Stomach (tissue), 9 donors: ENCODE measurements around the gene SLC24A3. TPM values are rescaled to one million over a fixed set of nuclear protein-coding genes. Genes with fewer than 3 reads are reported as not detected.

Source experiments
- DNase-seq, 2 donors: peaks; one replicate each; pipeline versions ENCODE4 v3.0.0 to v3.0.0-alpha.2; 2013 to 2019
- H3K27ac ChIP-seq, 5 donors: fragments of 200-600 bp in 4 of 5; sonication (generic) in 4 of 5; one replicate each; pipeline ENCODE4 v1.5.1; 2013 to 2019; ENCODE audit warnings: mild to moderate bottlenecking in 1 of 5, moderate library complexity in 1 of 5
- H3K27me3 ChIP-seq, 3 donors: fragments of 200-600 bp; sonication (generic); one replicate each; pipeline ENCODE4 v1.5.1; 2017 to 2019; ENCODE audit warnings: mixed run types in 1 of 3
- H3K36me3 ChIP-seq, 4 donors: fragments of 200-600 bp; sonication (generic); 1 replicate in 3 of 4; 2 replicates in 1 of 4; pipeline ENCODE4 v1.5.1; 2016 to 2019
- H3K4me1 ChIP-seq, 4 donors: fragments of 200-600 bp; sonication (generic); one replicate each; pipeline ENCODE4 v1.5.1; 2016 to 2019
- H3K4me3 ChIP-seq, 4 donors: fragments of 200-600 bp; sonication (generic) in 3 of 4; one replicate each; pipeline ENCODE4 v1.5.1; 2016 to 2019; ENCODE audit warnings: mild to moderate bottlenecking in 1 of 4
- H3K9me3 ChIP-seq, 4 donors: fragments of 200-600 bp; sonication (generic); one replicate each; pipeline ENCODE4 v1.5.1; 2016 to 2019
- EP300 ChIP-seq: sonication (generic); formaldehyde crosslinking; IDR thresholded peaks from one replicate; pipeline ENCODE4 v1.6.1; 2017; ENCODE audit warnings: antibody characterized with exemption
- POLR2A ChIP-seq, 4 donors: fragments of 450-650 bp; IDR thresholded peaks; one replicate each; pipeline ENCODE4 v1.6.1; 2016; ENCODE audit warnings: antibody characterized with exemption in 4 of 4, control low read depth in 2 of 4, mild to moderate bottlenecking in 1 of 4, moderate library complexity in 1 of 4
- POLR2AphosphoS5 ChIP-seq, 3 donors: sonication (generic); formaldehyde crosslinking; IDR thresholded peaks; one replicate each; pipeline ENCODE4 v1.6.1; 2016; ENCODE audit warnings: antibody characterized with exemption in 3 of 3
- WGBS, 5 donors: extraction: QIAGEN DNeasy Blood & Tissue Kit in 3 of 5; methylation state at CpG; one replicate each; pipeline versions ENCODE4 v1.1.5 to v1.1.7; 2013 to 2018; 5-methylcytosine and 5-hydroxymethylcytosine counted together
- intact Hi-C: fragments of 100-400 bp; cut with DNase I; formaldehyde crosslinking; loops from one replicate; pipeline ENCODE4 v1.15.1; 2023; ENCODE audit warnings: low total_unique reads
- polyA plus RNA-seq, 3 donors: library from polyadenylated mRNA; stranded (reverse); fragments of 200-250 nt; gene quantifications; one replicate each; pipeline ENCODE4 v1.2.3, GENCODE V29; 2013
- total RNA-seq, 5 donors: library from RNA; depleted of rRNA; stranded (reverse); fragments of >200 nt; gene quantifications; one replicate each; pipeline versions ENCODE4 v1.1.0 to v1.2.3, GENCODE V29; 2014 to 2016
- TF ChIP-seq, protein P1 (sequence below), 7 experiments: fragments of 450-650 bp in 4 of 7; fragments of 200-600 bp in 3 of 7; sonication (generic) in 3 of 7; IDR thresholded peaks; one replicate each; pipeline ENCODE4 v1.5.1; 2016 to 2019; ENCODE audit warnings: antibody characterized with exemption in 7 of 7, control low read depth in 2 of 7, mild to moderate bottlenecking in 1 of 7
- donor health status: healthy with polysubstance abuse.
- donor health status: Bipolar disorder and iron deficiency.
- donor health status: healthy.

Gene SLC24A3
- total and polyA plus RNA-seq, 8 donors, result 1.8 to 9.0 (median 4.5) TPM

DNA sequence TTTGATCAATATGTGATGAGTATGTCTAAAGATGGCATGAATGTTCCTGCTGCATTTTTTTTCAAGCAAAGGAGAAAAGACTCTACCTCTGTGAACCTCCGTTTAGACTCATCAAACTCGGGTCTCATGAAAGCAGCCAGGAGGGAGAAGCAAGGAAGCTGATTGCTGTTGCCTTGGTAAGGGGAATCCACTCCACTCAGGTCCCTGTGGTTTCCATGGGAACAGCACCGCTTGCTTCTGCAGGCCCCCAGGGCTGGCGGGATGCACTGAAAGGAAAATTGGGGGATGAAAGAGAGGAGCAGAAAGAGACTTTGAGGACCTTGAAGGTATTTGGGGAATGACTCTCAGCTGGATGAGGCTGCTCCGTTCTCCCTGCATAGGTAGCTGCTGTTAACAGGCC is 296.0 kb downstream of the SLC24A3 start:
- Histone ChIP-seq H3K4me3 (no peak overlapping the region), H3K9me3 (no peaks in the 10 kb centered on the region), H3K36me3 (no peaks in the 10 kb centered on the region), H3K27ac (no peak overlapping the region), H3K4me1 (no peaks in the 10 kb centered on the region), H3K27me3 (no peaks in the 10 kb centered on the region)
- TF ChIP-seq, protein P1, sequence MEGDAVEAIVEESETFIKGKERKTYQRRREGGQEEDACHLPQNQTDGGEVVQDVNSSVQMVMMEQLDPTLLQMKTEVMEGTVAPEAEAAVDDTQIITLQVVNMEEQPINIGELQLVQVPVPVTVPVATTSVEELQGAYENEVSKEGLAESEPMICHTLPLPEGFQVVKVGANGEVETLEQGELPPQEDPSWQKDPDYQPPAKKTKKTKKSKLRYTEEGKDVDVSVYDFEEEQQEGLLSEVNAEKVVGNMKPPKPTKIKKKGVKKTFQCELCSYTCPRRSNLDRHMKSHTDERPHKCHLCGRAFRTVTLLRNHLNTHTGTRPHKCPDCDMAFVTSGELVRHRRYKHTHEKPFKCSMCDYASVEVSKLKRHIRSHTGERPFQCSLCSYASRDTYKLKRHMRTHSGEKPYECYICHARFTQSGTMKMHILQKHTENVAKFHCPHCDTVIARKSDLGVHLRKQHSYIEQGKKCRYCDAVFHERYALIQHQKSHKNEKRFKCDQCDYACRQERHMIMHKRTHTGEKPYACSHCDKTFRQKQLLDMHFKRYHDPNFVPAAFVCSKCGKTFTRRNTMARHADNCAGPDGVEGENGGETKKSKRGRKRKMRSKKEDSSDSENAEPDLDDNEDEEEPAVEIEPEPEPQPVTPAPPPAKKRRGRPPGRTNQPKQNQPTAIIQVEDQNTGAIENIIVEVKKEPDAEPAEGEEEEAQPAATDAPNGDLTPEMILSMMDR (IDR thresholded peaks at IDR 0.05), result no peak
- TF ChIP-seq EP300, result no peak
- no peak for TF ChIP-seq POLR2AphosphoS5 (IDR thresholded peaks at IDR 0.05)
- TF ChIP-seq POLR2A (IDR thresholded peaks at IDR 0.05), result no peak
- intact Hi-C loops, result no loop called here
- no peak for DNase-seq
- WGBS, 5 donors, result 78 to 91% (median 87%) methylated on average over 5 of the region's 5 CpGs

DNA sequence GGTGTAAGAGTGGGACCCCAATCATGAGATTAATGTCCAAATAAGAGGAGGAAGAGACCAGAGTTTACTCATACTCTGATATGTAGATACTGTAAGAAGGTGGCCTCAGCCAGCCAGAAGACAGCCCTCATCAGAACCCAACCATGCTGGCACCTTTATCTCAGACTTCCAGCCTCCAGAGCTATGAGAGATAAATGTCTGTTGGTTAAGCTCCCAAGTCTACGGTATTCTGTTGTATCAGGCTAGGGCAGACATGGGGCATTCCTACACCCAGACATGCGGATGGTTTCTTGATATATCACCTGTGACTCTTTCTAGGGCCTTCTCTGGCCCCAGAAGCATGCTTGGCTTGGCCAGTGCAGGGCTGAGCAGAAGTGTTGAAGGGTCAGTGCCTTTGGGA is 298.2 kb downstream of the SLC24A3 start:
- Histone ChIP-seq H3K4me3 (no peak overlapping the region), H3K36me3 (no peaks in the 10 kb centered on the region), H3K4me1 (no peaks in the 10 kb centered on the region), H3K27ac (no peak overlapping the region), H3K9me3 (no peaks in the 10 kb centered on the region), H3K27me3 (no peaks in the 10 kb centered on the region)
- DNase-seq, result no peak
- intact Hi-C loops, result no loop called here
- no peak for TF ChIP-seq EP300
- TF ChIP-seq, protein P1 (IDR thresholded peaks at IDR 0.05), result no peak
- no peak for TF ChIP-seq POLR2A (IDR thresholded peaks at IDR 0.05)
- no peak for TF ChIP-seq POLR2AphosphoS5 (IDR thresholded peaks at IDR 0.05)
- WGBS, 5 donors, result 80 to 95% (median 89%) methylated on average over 2 of the region's 2 CpGs

DNA sequence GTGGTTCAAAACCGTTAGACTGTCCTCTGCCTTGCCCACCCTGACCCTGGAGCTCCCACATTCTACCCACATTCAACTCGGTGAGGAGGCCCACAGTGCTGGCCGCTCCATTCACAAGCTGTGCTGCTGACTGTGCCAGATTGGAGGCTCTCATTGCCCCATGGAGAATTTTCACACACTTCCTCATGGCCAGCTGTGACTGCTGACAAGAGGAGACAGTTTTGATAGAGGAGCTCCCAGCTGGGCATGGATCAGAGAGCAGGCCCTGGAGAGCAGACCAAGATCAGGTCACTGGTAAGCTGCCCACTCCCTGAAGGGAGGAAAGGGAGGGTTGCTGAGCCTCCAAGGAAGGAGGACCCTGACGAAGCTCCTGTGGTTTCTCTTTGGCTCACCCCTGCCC is 299.5 kb downstream of the SLC24A3 start:
- TF ChIP-seq POLR2AphosphoS5 (IDR thresholded peaks at IDR 0.05), result no peak
- TF ChIP-seq EP300, result no peak
- TF ChIP-seq POLR2A (IDR thresholded peaks at IDR 0.05), result no peak
- H3K27ac ChIP-seq, result no peak overlapping the region
- no peak overlapping the region for H3K4me3 ChIP-seq
- no peaks in the 10 kb centered on the region for H3K36me3 ChIP-seq
- no peaks in the 10 kb centered on the region for H3K27me3 ChIP-seq
- no peaks in the 10 kb centered on the region for H3K4me1 ChIP-seq
- no peak for DNase-seq
- WGBS, 5 donors, result 81 to 96% (median 91%) methylated on average over 3 to 4 of the region's 4 CpGs
- no peaks in the 10 kb centered on the region for H3K9me3 ChIP-seq
- intact Hi-C loops, result no loop called here

DNA sequence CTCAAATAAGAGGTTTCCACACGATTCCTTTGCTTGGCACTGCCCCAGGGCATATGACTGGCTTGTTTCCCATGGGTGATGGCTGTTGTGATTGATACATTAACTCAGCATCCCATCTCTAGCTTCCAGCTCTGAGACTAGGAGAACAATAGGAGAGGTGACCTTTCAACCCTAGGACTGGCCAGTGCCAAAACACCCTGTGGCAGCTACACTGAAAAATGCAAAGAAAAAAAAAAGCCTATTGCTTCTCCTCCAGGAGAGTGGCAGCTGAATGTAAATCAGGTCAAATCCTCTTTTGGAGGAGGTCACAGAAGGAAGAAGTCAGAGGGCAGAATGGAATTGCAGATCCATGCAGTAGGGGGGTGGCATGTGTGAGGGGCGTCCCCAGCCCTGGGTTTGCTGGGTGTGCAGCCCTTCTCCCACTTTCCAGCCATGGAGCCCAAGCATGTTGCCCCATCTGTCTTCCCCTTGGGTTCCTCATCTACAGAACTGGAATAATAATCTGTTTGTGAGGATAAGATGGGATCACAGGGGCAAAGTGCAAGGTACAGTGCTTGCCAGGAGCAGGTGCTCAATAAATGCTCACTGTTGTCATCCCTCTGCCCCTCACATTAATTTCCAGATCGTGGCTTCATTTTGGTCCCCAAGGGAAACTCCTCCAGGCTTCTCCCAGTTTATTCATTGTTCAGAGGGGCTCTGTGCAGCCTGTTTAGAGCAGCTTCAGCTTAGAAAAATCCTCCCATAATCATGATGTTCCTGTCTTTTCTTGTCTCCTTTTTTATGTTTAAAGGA is 300.6 kb downstream of the SLC24A3 start:
- intact Hi-C loops, result no loop called here
- no peak for DNase-seq

More for the DNA sequence above, 300.6 kb downstream of the SLC24A3 start:
- Histone ChIP-seq H3K27me3 (no peaks in the 10 kb centered on the region), H3K4me1 (no peaks in the 10 kb centered on the region), H3K36me3 (no peaks in the 10 kb centered on the region), H3K4me3 (no peak overlapping the region), H3K27ac (no peak overlapping the region), H3K9me3 (no peaks in the 10 kb centered on the region)
- TF ChIP-seq POLR2AphosphoS5 (IDR thresholded peaks at IDR 0.05), result no peak
- TF ChIP-seq EP300, result no peak
- TF ChIP-seq POLR2A (IDR thresholded peaks at IDR 0.05), result no peak
- TF ChIP-seq, protein P1 (IDR thresholded peaks at IDR 0.05), result no peak
- WGBS, 5 donors, result 55 to 75% (median 66%) methylated on average over 3 of the region's 3 CpGs
